ENCODE measurements around the gene C9orf72.

Gene C9orf72

DNA sequence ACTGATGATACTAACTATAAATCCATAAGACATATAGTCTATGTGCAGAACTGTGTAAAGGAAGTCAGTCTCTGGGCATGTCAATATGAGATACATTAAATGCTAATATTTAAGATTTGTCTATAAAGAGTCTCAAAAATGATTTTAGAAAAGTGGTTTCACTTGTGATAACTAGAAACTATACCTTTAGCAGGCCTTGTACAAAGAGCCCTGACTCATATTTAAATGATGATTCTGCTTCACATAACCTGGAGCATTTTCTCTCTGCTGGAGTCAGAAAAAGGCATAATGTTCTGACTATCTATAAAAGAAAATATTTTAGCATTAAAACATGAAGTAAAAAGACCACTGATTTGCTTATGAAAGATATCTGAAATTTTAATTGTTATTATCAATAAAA, 15.0 kb downstream of the C9orf72 start:
- TF ChIP-seq ZNF70 (CRISPR knock-in tag; IDR thresholded peaks at IDR 0.05), result no peak
- TF ChIP-seq ESRRG (CRISPR knock-in tag; IDR thresholded peaks at IDR 0.05), result no peak
- no peak for TF ChIP-seq CSRNP3 (CRISPR knock-in tag; IDR thresholded peaks at IDR 0.05)
- TF ChIP-seq ISL1 (CRISPR knock-in tag; IDR thresholded peaks at IDR 0.05), result no peak
- no peak for TF ChIP-seq ZNF565 (CRISPR knock-in tag; conservative IDR thresholded peaks at IDR 0.05; ENCODE audit: low read depth)
- TF ChIP-seq RARB (CRISPR knock-in tag; IDR thresholded peaks at IDR 0.05), result no peak
- no peak for TF ChIP-seq ZFP3 (CRISPR knock-in tag; IDR thresholded peaks at IDR 0.05)
- TF ChIP-seq CSDC2 (CRISPR knock-in tag; IDR thresholded peaks at IDR 0.05), result no peak
- no peak for TF ChIP-seq TOX (CRISPR knock-in tag; IDR thresholded peaks at IDR 0.05; ENCODE audit: borderline replicate concordance)
- no peak for TF ChIP-seq TCF4 (CRISPR knock-in tag; IDR thresholded peaks at IDR 0.05; ENCODE audit: borderline replicate concordance)
- ATAC-seq, result no peak

- ATAC-seq, result no peak
- TF ChIP-seq GLIS3 (CRISPR knock-in tag; IDR thresholded peaks at IDR 0.05) (no peak), ZFP3 (CRISPR knock-in tag; IDR thresholded peaks at IDR 0.05) (no peak), TOX (CRISPR knock-in tag; IDR thresholded peaks at IDR 0.05; ENCODE audit: borderline replicate concordance) (no peak), OSR1 (CRISPR knock-in tag; IDR thresholded peaks at IDR 0.05) (no peak), ZFP30 (CRISPR knock-in tag; IDR thresholded peaks at IDR 0.05) (no peak), ISL1 (CRISPR knock-in tag; IDR thresholded peaks at IDR 0.05) (no peak)
- TF ChIP-seq, protein P1, sequence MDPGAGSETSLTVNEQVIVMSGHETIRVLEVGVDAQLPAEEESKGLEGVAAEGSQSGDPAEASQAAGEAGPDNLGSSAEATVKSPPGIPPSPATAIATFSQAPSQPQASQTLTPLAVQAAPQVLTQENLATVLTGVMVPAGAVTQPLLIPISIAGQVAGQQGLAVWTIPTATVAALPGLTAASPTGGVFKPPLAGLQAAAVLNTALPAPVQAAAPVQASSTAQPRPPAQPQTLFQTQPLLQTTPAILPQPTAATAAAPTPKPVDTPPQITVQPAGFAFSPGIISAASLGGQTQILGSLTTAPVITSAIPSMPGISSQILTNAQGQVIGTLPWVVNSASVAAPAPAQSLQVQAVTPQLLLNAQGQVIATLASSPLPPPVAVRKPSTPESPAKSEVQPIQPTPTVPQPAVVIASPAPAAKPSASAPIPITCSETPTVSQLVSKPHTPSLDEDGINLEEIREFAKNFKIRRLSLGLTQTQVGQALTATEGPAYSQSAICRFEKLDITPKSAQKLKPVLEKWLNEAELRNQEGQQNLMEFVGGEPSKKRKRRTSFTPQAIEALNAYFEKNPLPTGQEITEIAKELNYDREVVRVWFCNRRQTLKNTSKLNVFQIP (CRISPR knock-in tag; IDR thresholded peaks at IDR 0.05; ENCODE audit: borderline replicate concordance, low read depth), result no peak
- TF ChIP-seq, protein P2, sequence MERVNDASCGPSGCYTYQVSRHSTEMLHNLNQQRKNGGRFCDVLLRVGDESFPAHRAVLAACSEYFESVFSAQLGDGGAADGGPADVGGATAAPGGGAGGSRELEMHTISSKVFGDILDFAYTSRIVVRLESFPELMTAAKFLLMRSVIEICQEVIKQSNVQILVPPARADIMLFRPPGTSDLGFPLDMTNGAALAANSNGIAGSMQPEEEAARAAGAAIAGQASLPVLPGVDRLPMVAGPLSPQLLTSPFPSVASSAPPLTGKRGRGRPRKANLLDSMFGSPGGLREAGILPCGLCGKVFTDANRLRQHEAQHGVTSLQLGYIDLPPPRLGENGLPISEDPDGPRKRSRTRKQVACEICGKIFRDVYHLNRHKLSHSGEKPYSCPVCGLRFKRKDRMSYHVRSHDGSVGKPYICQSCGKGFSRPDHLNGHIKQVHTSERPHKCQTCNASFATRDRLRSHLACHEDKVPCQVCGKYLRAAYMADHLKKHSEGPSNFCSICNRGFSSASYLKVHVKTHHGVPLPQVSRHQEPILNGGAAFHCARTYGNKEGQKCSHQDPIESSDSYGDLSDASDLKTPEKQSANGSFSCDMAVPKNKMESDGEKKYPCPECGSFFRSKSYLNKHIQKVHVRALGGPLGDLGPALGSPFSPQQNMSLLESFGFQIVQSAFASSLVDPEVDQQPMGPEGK (CRISPR knock-in tag; IDR thresholded peaks at IDR 0.05; ENCODE audit: borderline replicate concordance), result no peak
These were observed 16.8 kb downstream of the C9orf72 start for GRCh38 chr9:27556470-27556869.

- ATAC-seq, result no peak
- TF ChIP-seq, protein P3, sequence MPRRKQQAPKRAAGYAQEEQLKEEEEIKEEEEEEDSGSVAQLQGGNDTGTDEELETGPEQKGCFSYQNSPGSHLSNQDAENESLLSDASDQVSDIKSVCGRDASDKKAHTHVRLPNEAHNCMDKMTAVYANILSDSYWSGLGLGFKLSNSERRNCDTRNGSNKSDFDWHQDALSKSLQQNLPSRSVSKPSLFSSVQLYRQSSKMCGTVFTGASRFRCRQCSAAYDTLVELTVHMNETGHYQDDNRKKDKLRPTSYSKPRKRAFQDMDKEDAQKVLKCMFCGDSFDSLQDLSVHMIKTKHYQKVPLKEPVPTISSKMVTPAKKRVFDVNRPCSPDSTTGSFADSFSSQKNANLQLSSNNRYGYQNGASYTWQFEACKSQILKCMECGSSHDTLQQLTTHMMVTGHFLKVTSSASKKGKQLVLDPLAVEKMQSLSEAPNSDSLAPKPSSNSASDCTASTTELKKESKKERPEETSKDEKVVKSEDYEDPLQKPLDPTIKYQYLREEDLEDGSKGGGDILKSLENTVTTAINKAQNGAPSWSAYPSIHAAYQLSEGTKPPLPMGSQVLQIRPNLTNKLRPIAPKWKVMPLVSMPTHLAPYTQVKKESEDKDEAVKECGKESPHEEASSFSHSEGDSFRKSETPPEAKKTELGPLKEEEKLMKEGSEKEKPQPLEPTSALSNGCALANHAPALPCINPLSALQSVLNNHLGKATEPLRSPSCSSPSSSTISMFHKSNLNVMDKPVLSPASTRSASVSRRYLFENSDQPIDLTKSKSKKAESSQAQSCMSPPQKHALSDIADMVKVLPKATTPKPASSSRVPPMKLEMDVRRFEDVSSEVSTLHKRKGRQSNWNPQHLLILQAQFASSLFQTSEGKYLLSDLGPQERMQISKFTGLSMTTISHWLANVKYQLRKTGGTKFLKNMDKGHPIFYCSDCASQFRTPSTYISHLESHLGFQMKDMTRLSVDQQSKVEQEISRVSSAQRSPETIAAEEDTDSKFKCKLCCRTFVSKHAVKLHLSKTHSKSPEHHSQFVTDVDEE (CRISPR knock-in tag; IDR thresholded peaks at IDR 0.05), result no peak
- TF ChIP-seq ARNTL (CRISPR knock-in tag; IDR thresholded peaks at IDR 0.05; ENCODE audit: borderline replicate concordance, low read depth) (no peak), CSRNP3 (CRISPR knock-in tag; IDR thresholded peaks at IDR 0.05) (no peak), SNAI2 (CRISPR knock-in tag; IDR thresholded peaks at IDR 0.05) (no peak), CSDC2 (CRISPR knock-in tag; IDR thresholded peaks at IDR 0.05) (no peak), ZFP30 (CRISPR knock-in tag; IDR thresholded peaks at IDR 0.05) (no peak), TOX (CRISPR knock-in tag; IDR thresholded peaks at IDR 0.05; ENCODE audit: borderline replicate concordance) (no peak), BACH2 (CRISPR knock-in tag; IDR thresholded peaks at IDR 0.05; ENCODE audit: borderline replicate concordance) (no peak), GLIS3 (CRISPR knock-in tag; IDR thresholded peaks at IDR 0.05) (no peak), RARB (CRISPR knock-in tag; IDR thresholded peaks at IDR 0.05) (no peak), ZFP3 (CRISPR knock-in tag; IDR thresholded peaks at IDR 0.05) (no peak), TCF4 (CRISPR knock-in tag; IDR thresholded peaks at IDR 0.05; ENCODE audit: borderline replicate concordance) (no peak), ZNF70 (CRISPR knock-in tag; IDR thresholded peaks at IDR 0.05) (no peak), ESRRG (CRISPR knock-in tag; IDR thresholded peaks at IDR 0.05) (no peak), ZNF8 (CRISPR knock-in tag; IDR thresholded peaks at IDR 0.05) (no peak)
- TF ChIP-seq, protein P1 (CRISPR knock-in tag; IDR thresholded peaks at IDR 0.05; ENCODE audit: borderline replicate concordance, low read depth), result no peak
- TF ChIP-seq, protein P2 (CRISPR knock-in tag; IDR thresholded peaks at IDR 0.05; ENCODE audit: borderline replicate concordance), result no peak
- TF ChIP-seq, protein P4, sequence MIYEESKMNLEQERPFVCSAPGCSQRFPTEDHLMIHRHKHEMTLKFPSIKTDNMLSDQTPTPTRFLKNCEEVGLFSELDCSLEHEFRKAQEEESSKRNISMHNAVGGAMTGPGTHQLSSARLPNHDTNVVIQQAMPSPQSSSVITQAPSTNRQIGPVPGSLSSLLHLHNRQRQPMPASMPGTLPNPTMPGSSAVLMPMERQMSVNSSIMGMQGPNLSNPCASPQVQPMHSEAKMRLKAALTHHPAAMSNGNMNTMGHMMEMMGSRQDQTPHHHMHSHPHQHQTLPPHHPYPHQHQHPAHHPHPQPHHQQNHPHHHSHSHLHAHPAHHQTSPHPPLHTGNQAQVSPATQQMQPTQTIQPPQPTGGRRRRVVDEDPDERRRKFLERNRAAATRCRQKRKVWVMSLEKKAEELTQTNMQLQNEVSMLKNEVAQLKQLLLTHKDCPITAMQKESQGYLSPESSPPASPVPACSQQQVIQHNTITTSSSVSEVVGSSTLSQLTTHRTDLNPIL (CRISPR knock-in tag; IDR thresholded peaks at IDR 0.05; ENCODE audit: low read depth), result no peak
These were observed 18.6 kb downstream of the C9orf72 start for GRCh38 chr9:27554712-27555111.
